HG03045 (cell line): ENCODE results near the gene ONECUT1.

Experiments
- ATAC-seq: cut with Tn5 transposase; IDR thresholded peaks from one replicate; pipeline ENCODE4 v1.9.1; 2021; ENCODE audit warnings: mild to moderate bottlenecking, moderate library complexity; ENCODE audit not compliant: unreplicated experiment

The ONECUT1 gene

GRCh38 chr15:52783929-52784798 lies 6.0 kb downstream of the ONECUT1 start:
- ATAC-seq, result no peak

- no peak for ATAC-seq
Measured at GRCh38 chr15:52783191-52783829, 6.8 kb downstream of the ONECUT1 start.

- ATAC-seq, result no peak
Measured at GRCh38 chr15:52782514-52782913, 7.6 kb downstream of the ONECUT1 start.

- peak; percentile 64 for ATAC-seq
Measured at GRCh38 chr15:52780172-52780980, 9.8 kb downstream of the ONECUT1 start.

GRCh38 chr15:52778457-52778856 lies 11.7 kb downstream of the ONECUT1 start:
- no peak for ATAC-seq

- ATAC-seq, result no peak
Measured at GRCh38 chr15:52772766-52773165, 17.4 kb downstream of the ONECUT1 start.

GRCh38 chr15:52765785-52766184 lies 24.4 kb downstream of the ONECUT1 start:
- no peak for ATAC-seq

GRCh38 chr15:52764731-52765130 lies 25.4 kb downstream of the ONECUT1 start:
- no peak for ATAC-seq

GRCh38 chr15:52762621-52763020 lies 27.5 kb downstream of the ONECUT1 start:
- ATAC-seq, result no peak

GRCh38 chr15:52760562-52760961 lies 29.6 kb downstream of the ONECUT1 start:
- no peak for ATAC-seq

- ATAC-seq, result no peak
Measured at GRCh38 chr15:52759969-52760368, 30.2 kb downstream of the ONECUT1 start.

GRCh38 chr15:52757496-52757895 lies 32.6 kb downstream of the ONECUT1 start:
- ATAC-seq, result no peak

GRCh38 chr15:52751522-52751921 lies 38.6 kb downstream of the ONECUT1 start:
- no peak for ATAC-seq

- no peak for ATAC-seq
Measured at GRCh38 chr15:52749258-52749657, 40.9 kb downstream of the ONECUT1 start.

GRCh38 chr15:52746162-52746757 lies 43.9 kb downstream of the ONECUT1 start:
- no peak for ATAC-seq

- ATAC-seq, result no peak
Measured at GRCh38 chr15:52745326-52746161, 44.6 kb downstream of the ONECUT1 start.

- ATAC-seq, result no peak
Measured at GRCh38 chr15:52738311-52738710, 51.8 kb downstream of the ONECUT1 start.

- no peak for ATAC-seq
Measured at GRCh38 chr15:52737720-52738119, 52.4 kb downstream of the ONECUT1 start.

- ATAC-seq, result no peak
Measured at GRCh38 chr15:52735231-52736089, 54.7 kb downstream of the ONECUT1 start.
